ENCODE measurements around the gene IL1R1.

GRCh38 chr2:102229141-102229769 is 86.7 kb downstream of the IL1R1 start:
- TF ChIP-seq ELK1 (IDR thresholded peaks at IDR 0.05; ENCODE audit: borderline replicate concordance, low read depth, low read length) (no peak), RAD21 (IDR thresholded peaks at IDR 0.05; ENCODE audit: low read length) (no peak), POLR2A (IDR thresholded peaks at IDR 0.05; ENCODE audit: low read depth, low read length) (no peak), CHD1 (IDR thresholded peaks at IDR 0.05; ENCODE audit: low read depth, low read length) (no peak), CTCF (conservative IDR thresholded peaks at IDR 0.05; ENCODE audit: low read depth, low read length) (no peak), RCOR1 (IDR thresholded peaks at IDR 0.05; ENCODE audit: insufficient replicate concordance, low read length) (no peak), MXI1 (IDR thresholded peaks at IDR 0.05; ENCODE audit: borderline replicate concordance, low read depth, low read length) (no peak), SMC3 (IDR thresholded peaks at IDR 0.05; ENCODE audit: low read depth, low read length) (no peak), FOS (IDR thresholded peaks at IDR 0.05; ENCODE audit: low read depth, low read length) (no peak), RFX5 (IDR thresholded peaks at IDR 0.05; ENCODE audit: low read depth, low read length) (no peak), USF2 (IDR thresholded peaks at IDR 0.05; ENCODE audit: low read depth, low read length) (no peak), NFE2L2 (IDR thresholded peaks at IDR 0.05; ENCODE audit: low read depth, low read length) (no peak), CEBPB (IDR thresholded peaks at IDR 0.05; ENCODE audit: low read depth, low read length) (no peak), MAFK (IDR thresholded peaks at IDR 0.05; ENCODE audit: low read depth, low read length) (no peak)

Measured in IMR-90 (cell line).